HUDEP-2 (cell line): ENCODE measurements around the gene SLC39A5.
"Not testable (repeated sequence)": the region's sequence is repeated elsewhere in the genome, so short reads cannot be mapped to it uniquely, and the experiment has no call there.

Experiments used
- DNase-seq, 76 experiments: peaks; one replicate each; lab custom pipeline; 2025; ENCODE audit not compliant: unreplicated experiment in 76 of 76; lab: John Stamatoyannopoulos, UW

Gene SLC39A5

GRCh38 chr12:56266693-56267442, 37.0 kb downstream of the SLC39A5 start, which contains the start of gene COQ10A:
Gene COQ10A (plus strand): TSS chr12:56266942. CDS start chr12:56267119, 177 bp downstream.
- DNase-seq: peak in 72 of 76 experiments; percentile 18 to 89 (median 69)

GRCh38 chr12:56267443-56268071, 37.7 kb downstream of the SLC39A5 start:
- peak in 3 of 76 experiments; percentile 3 to 26 (median 15) for DNase-seq

GRCh38 chr12:56271031-56271430, 41.2 kb downstream of the SLC39A5 start:
- peak in 10 of 76 experiments; percentile 5 to 29 (median 14) for DNase-seq

- DNase-seq: not testable (repeated sequence)
These were observed 42.6 kb downstream of the SLC39A5 start for GRCh38 chr12:56272468-56272867.

GRCh38 chr12:56274299-56274698, 44.4 kb downstream of the SLC39A5 start:
- DNase-seq: no peak

GRCh38 chr12:56278905-56279304, 49.1 kb downstream of the SLC39A5 start:
- DNase-seq: no peak

- no peak for DNase-seq
These were observed 51.0 kb downstream of the SLC39A5 start for GRCh38 chr12:56280849-56281248.

- no peak for DNase-seq
These were observed 52.2 kb downstream of the SLC39A5 start for GRCh38 chr12:56282030-56282429.

GRCh38 chr12:56282579-56282978, 52.7 kb downstream of the SLC39A5 start:
- no peak for DNase-seq

- DNase-seq: not testable (repeated sequence)
These were observed 54.4 kb downstream of the SLC39A5 start for GRCh38 chr12:56284263-56284662.

- DNase-seq: no peak
These were observed 56.4 kb downstream of the SLC39A5 start for GRCh38 chr12:56286044-56286830.
